Mucosa of gallbladder (tissue), 1 donor: ENCODE data around the gene GRM8. TPM values are rescaled to one million over a fixed set of nuclear protein-coding genes. Genes with fewer than 3 reads are reported as not detected.

Experiments
- DNase-seq: peaks from one replicate; pipeline ENCODE4 v3.0.0-alpha.2; 2020; ENCODE audit warnings: low spot score
- total RNA-seq: library from RNA; stranded (reverse); gene quantifications from one replicate; pipeline ENCODE4 v1.2.1, GENCODE V29; 2021
- donor health status: DM: no; HTN: no; CAD: no.

GRM8 gene
- total RNA-seq, 1 donor from 2014 or later, result 8.0 TPM

- DNase-seq, result no peak
Observed at GRCh38 chr7:126818393-126819196, 434.1 kb downstream of the GRM8 start.

- no peak for DNase-seq
Observed at GRCh38 chr7:126809188-126809587, 443.6 kb downstream of the GRM8 start.

- no peak for DNase-seq
Observed at GRCh38 chr7:126806614-126807013, 446.1 kb downstream of the GRM8 start.

- no peak for DNase-seq
Observed at GRCh38 chr7:126805351-126805750, 447.4 kb downstream of the GRM8 start.

GRCh38 chr7:126804604-126805003 is 448.1 kb downstream of the GRM8 start:
- no peak for DNase-seq

GRCh38 chr7:126803990-126804389 is 448.8 kb downstream of the GRM8 start:
- no peak for DNase-seq

GRCh38 chr7:126803060-126803665 is 449.6 kb downstream of the GRM8 start:
- peak; percentile 65 for DNase-seq

- no peak for DNase-seq
Observed at GRCh38 chr7:126801733-126802132, 451.0 kb downstream of the GRM8 start.

- no peak for DNase-seq
Observed at GRCh38 chr7:126799541-126799940, 453.2 kb downstream of the GRM8 start.

- DNase-seq, result no peak
Observed at GRCh38 chr7:126792521-126792920, 460.2 kb downstream of the GRM8 start.

- no peak for DNase-seq
Observed at GRCh38 chr7:126791306-126791705, 461.4 kb downstream of the GRM8 start.

GRCh38 chr7:126790763-126791162 is 462.0 kb downstream of the GRM8 start:
- no peak for DNase-seq

GRCh38 chr7:126783613-126784012 is 469.1 kb downstream of the GRM8 start:
- DNase-seq, result no peak

GRCh38 chr7:126780993-126781392 is 471.7 kb downstream of the GRM8 start:
- no peak for DNase-seq

- DNase-seq, result no peak
Observed at GRCh38 chr7:126778101-126778500, 474.6 kb downstream of the GRM8 start.

GRCh38 chr7:126776498-126776897 is 476.2 kb downstream of the GRM8 start:
- no peak for DNase-seq

GRCh38 chr7:126774077-126774476 is 478.7 kb downstream of the GRM8 start:
- no peak for DNase-seq

- DNase-seq, result no peak
Observed at GRCh38 chr7:126768836-126769235, 483.9 kb downstream of the GRM8 start.

GRCh38 chr7:126760914-126761577 is 491.7 kb downstream of the GRM8 start:
- DNase-seq, result no peak

- no peak for DNase-seq
Observed at GRCh38 chr7:126755381-126755780, 497.4 kb downstream of the GRM8 start.

- DNase-seq, result no peak
Observed at GRCh38 chr7:126750207-126750911, 502.4 kb downstream of the GRM8 start.

GRCh38 chr7:126728967-126729366 is 523.8 kb downstream of the GRM8 start:
- no peak for DNase-seq
